T-helper 1 cell (primary cell): Measurements from ENCODE around the gene AP3S2.

ENCODE experiments used
- DNase-seq, 5 donors: peaks; one replicate each; pipeline ENCODE4 v3.0.0-alpha.2; 2012 to 2020

AP3S2 gene

GRCh38 chr15:89830639-89831038 lies 63.2 kb downstream of the AP3S2 start:
- no peak for DNase-seq

DNA sequence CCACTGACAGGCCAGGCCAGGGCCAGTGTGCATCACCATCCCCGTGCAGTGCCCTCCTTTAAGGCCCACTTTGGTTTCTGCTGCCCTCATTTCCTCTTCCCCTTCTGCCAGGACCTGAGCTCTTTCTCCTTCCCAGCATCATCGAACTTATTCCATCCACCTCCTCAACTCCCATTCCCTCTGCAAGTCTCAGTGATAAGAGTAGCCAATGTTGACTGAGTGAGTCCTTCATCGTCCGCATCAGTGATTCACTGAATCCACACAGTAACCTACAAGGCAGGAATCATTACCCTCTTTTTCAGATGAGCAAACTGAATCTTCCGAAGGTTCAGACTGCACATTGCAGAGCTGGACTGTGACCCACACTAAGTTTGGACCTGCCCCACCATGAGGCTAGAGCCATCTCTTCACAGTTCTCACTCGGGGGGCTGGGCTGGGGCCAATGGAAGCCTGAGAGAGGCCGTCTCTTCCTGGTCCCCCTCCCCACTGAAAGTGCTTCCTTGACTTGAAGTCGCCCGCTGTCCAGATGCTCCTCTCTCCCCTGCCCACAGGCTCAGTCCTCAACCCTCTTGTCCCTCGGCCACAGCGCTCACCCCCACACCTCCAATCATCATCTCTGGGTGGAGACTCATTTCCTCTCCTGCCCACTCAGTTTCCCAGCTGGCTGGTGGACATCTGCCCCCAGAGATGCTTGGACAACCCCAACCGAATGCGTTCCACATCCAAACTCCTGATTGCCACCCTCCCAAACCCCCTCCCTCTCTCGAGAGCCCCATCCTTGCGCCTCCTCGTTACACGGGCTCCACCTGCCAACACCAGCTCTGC lies 64.0 kb downstream of the AP3S2 start:
- no peak for DNase-seq

DNA sequence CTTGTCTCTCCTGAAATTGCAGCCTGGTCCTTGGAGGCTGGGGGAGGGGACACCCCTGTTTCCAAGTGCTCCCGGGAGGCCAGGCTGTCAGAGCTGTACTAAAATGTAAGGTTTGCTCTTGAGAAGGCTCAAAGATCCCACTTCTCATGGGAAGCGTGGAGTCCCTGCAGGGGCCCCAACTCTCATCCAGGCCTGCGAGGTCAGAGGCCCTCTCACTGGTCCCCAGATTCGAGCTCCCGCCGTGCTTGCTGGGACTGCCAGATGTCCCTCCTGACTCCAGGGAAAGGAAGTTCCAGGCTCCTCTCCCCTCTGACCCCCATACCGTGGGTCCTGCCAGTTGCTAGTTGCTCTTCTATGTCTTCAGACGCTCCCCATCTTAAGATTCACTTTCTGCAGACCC lies 64.6 kb downstream of the AP3S2 start:
- DNase-seq, result no peak

DNA sequence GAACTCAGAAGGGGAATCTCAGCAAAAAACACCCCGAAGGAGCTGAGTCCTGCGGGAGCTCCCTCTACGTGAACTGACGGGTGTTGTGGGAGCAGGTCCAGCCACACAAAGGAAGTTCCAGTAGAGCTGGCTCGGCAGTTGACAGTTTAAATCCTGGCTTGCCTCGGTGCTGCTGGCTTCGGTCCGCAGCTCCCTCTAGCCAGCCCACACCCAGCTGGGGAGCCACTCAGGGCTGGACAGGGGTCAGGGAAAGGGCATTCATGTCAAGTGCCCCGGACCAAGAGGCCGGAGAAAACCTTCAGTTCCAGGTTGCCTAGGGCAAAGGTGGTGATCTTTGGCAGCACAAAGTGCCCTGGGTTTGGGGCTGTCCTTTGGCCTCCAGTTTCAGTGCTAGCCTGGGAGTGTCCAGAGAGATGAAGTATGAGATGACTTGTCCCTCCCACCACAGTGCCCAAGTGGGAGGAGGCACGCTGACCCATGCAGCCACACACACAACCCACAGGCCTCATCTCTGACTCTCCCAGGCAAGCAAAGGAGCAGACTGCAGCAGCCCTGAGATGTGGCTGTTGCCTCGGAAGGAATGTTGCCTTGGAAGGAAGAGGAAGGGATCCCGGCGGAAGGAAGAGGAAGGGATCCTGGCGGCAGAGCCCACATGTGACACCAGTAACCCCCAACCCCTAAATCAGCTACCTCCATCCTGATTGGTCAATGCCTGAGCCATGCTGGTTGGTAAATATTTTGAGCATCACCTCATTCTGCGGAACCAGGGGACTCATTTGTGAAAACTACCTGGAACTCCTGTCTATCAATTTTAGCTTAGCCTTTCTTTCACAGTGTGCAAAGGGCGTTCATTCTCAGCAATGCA lies 65.3 kb downstream of the AP3S2 start:
- no peak for DNase-seq

GRCh38 chr15:89827829-89828228 lies 66.0 kb downstream of the AP3S2 start:
- DNase-seq, result no peak

GRCh38 chr15:89826671-89827655 lies 66.8 kb downstream of the AP3S2 start:
- DNase-seq, result no peak

DNA sequence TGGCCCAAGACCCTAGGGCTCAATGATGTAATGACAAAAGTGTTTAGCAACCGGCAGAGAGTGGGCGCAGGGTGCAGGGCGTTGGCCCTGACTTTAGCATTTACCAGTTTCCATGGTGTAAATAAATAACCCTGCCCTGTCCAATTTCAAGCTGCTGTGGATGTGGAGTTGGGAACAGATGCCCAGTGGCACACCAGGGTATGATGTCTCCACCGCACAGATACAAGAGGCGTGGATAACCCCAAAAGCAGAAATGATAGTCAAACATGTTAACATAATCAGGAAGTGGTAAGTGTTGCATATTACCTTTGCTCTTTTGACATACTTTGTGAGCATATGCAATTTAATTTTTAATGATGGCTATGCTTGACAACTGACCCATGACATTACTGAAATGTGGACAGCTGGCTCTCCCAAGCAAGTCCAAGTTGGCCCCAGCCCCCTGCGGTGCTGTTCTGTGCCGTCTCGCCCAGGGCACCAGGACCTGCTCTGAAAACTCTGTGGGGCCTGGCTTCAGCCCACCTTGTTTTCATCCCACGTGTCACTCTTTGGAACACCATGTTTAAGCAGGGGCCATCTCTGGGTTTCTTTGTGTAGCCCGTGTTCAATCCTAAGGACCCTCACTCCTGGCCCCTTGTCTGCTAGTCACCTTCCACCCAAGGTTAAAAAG lies 68.4 kb downstream of the AP3S2 start:
- DNase-seq, result no peak

- DNase-seq, result no peak
These were observed 69.3 kb downstream of the AP3S2 start for GRCh38 chr15:89824607-89824867.

GRCh38 chr15:89823836-89824606 lies 69.8 kb downstream of the AP3S2 start:
- DNase-seq, result no peak

DNA sequence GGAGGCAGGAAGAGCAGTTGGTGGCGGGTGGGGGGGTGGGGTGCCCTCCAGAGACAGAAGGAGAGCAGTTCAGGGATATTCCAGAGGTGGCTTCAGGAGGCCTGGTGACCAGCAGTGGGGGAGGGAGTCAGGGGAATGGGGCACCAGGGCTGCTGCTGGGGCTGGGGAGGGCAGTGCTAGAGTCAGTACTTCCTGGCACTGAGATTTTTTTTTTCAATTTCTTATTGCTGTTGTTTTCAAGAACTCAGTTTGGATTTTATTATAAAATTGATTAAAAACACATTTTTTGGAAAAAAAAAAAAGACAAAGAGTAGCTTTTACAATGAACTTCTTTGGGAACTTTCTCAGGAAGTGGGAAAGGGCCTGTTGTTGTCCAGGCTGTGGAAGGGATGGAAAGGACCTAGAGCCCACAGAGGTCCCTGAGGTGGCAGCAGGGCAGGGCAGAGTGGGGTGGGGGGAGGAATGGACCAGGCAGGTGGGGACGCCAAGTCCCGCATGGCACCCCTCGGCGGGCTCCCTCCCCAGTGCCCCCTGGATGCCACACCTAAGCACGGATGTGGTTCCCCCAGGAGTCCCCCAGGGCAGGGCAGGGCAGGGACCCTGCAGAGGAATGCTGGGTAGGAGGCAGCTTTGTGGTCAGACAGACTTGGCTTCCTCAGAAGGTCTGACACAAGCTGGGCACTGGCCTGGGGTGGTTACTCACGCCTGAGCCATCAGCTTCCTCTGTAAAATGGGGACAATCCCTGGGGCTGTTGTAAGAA lies 70.7 kb downstream of the AP3S2 start:
- DNase-seq, result no peak

GRCh38 chr15:89822611-89822950 lies 71.2 kb downstream of the AP3S2 start:
- no peak for DNase-seq

DNA sequence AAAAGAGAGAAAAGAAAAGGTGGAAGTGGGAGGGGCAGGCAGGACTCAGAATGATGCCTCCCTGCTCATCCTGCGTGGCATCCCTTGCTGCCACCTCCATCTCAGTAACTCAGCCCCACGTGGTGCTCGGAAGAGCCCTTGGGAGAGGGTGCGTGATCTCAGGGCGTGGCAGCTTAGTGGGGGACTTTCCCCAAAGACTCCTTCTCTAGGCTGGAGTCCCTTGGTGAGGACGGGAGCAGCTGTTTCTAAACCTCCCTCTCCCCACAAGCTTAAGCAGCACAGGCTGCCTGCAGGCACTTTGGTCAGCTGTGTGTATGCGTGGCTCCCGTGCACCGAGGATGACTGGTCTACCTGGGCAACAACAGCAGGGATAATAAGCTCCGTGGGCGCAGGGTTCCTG lies 71.8 kb downstream of the AP3S2 start:
- DNase-seq, result no peak

DNA sequence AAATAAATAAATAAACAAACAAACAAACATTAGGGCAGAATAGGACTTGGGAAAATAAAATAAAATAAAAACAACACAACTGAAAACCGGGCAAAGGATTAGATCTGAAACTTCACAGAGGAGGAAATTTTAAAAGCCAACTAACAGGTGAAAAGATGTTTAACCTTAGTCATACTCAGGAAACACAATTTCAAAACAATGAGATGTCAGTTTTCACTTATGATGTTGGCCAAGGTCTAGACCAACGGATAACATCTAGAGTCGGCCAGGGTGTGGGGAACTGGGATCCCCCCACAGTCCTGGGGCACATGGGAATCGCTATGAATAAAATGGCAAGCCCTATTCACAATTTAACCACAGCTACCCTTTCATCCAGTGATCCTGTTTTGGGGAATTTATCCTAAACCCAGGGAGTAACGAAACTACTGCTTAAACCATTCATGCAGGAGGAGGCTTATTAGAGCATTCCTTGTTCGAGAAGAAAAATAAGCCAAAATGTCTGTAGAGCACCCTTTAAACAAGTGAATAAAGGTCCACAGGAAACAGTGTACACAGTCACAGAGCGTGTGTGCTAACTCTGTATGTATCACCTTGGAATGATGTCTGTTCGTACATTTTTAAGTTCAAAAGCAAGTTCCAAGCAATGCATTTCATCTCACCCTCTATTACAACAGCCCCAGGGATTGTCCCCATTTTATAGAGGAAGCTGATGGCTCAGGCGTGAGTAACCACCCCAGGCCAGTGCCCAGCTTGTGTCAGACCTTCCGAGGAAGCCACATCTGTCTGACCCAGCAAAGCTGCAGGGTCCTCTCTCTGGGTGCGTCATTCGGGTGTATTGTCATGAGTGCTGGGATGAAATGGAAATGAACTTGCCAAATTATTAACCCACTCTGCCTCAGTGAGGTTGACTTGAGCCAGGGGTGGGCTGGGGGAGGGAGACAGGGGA lies 72.9 kb downstream of the AP3S2 start:
- no peak for DNase-seq

- DNase-seq, result no peak
These were observed 75.5 kb downstream of the AP3S2 start for GRCh38 chr15:89818287-89818686.

DNA sequence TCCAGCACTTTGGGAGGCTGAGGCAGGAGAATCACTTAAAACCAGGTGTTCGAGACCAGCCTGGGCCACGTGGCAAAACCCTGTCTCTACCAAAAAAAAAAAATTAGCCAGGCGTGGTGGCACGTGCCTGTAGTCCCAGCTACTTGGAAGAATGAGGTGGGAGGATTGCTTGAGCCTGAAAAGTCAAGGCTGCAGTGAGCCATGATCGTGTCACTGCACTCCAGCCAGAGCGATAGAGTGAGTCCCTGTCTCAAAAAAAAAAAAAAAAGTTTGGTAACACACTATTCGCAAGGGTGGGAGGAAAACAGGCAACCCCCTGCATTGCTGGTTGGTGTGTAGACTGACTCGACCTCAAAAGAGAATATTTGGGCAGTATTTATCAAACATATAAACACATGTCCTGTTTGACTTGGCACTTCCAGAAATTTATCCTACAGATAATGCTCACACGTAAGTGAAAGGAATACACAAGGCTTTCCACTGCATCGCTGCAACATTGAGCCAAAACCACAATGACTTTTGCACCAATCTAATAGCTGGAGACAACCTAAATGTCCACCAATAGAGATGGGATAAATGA lies 76.0 kb downstream of the AP3S2 start:
- DNase-seq, result no peak

DNA sequence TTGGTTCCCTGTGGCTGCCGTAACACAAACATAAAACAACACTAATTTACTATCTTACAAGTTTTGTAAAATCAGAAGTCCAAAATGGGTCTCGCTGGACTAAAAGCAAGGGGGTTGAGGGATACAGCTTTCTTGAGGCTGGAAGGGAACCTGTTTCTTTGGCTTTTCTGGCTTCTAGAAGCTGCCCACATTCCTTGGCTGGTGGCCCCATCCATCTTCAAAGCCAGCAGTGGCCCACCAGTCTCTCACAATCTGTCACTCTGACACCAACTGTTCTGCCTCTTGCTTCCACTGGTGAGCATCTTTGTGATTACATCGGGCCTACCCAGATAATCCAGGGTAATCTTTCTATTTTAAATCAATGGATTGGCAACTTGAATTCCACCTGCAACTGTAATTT lies 78.0 kb downstream of the AP3S2 start:
- DNase-seq, result no peak

GRCh38 chr15:89814112-89814742 lies 79.6 kb downstream of the AP3S2 start:
- DNase-seq, result no peak

- no peak for DNase-seq
These were observed 80.2 kb downstream of the AP3S2 start for GRCh38 chr15:89813381-89814111.
